NT2/D1 (cell line): Measurements from ENCODE around the gene ELAPOR1.
A peak's percentile ranks its signal among the peaks of the same experiment; 100 is the strongest.

Experiments used
- DNase-seq: peaks from one replicate; pipeline ENCODE4 v3.0.0-alpha.2; 2011; ENCODE audit warnings: low read depth, low spot score
- H3K27me3 ChIP-seq: 2 replicates; pipeline ENCODE4 v1.6.0; 2011; ENCODE audit warnings: mild to moderate bottlenecking; ENCODE audit not compliant: insufficient read length, insufficient read depth
- H3K36me3 ChIP-seq: 2 replicates; pipeline ENCODE4 v1.6.1; 2011; ENCODE audit warnings: mild to moderate bottlenecking, low read length, mixed read lengths; ENCODE audit not compliant: insufficient read depth, insufficient read length
- H3K4me1 ChIP-seq: 2 replicates; pipeline ENCODE4 v1.5.1; 2011; ENCODE audit not compliant: insufficient read depth, insufficient read length
- H3K4me3 ChIP-seq: 2 replicates; pipeline ENCODE4 v1.5.1; 2011; ENCODE audit warnings: low read depth; ENCODE audit not compliant: insufficient read length
- H3K9ac ChIP-seq: 2 replicates; pipeline ENCODE4 v1.6.0; 2011; ENCODE audit warnings: low read depth; ENCODE audit not compliant: insufficient read length
- H3K9me3 ChIP-seq: 2 replicates; pipeline ENCODE4 v1.5.1; 2011; ENCODE audit warnings: mild to moderate bottlenecking, low read length; ENCODE audit not compliant: insufficient read depth
- SUZ12 ChIP-seq: IDR thresholded peaks from 2 replicates; pipeline ENCODE4 v1.6.1; 2011; ENCODE audit not compliant: insufficient read length, insufficient read depth; ENCODE audit errors: extremely low read depth
- YY1 ChIP-seq: IDR thresholded peaks from 2 replicates; pipeline ENCODE4 v1.6.1; 2011; ENCODE audit not compliant: insufficient read length, insufficient read depth
- ZNF274 ChIP-seq: IDR thresholded peaks from 2 replicates; pipeline ENCODE4 v1.6.1; 2011; ENCODE audit warnings: mild to moderate bottlenecking, low read depth, low read length

ELAPOR1 gene

DNA sequence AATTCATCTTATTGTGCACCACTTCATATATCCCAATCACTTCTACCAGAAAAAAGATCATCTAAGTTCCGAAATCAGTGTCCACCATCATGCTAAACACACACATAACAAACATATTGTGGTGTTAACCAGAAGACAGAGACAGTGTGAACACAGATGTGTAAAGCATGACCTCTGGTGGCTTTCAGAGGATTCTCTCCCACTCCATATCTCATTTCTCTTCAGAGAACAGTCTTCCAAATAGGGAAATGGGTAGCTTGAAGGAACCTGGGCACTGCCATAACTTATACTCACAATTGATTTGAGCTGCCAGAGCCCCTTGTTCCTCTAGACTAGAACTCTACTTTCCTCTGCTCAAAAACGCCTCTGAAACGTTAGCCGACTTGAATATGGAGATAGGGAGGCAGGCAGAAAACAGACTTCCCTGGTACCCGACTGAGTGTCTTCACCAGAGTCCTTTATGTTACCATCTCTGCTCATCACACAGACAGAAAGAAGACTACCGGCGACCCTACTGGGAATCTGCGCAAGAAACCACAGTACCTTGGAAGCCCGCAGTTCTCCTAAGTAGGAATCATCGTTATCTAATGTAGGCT, 1.8 kb upstream of the ELAPOR1 start:
- Histone ChIP-seq H3K9ac (no peak overlapping the region), H3K4me3 (no peak overlapping the region)
- TF ChIP-seq SUZ12 (no peak), YY1 (no peak), ZNF274 (no peak)

DNA sequence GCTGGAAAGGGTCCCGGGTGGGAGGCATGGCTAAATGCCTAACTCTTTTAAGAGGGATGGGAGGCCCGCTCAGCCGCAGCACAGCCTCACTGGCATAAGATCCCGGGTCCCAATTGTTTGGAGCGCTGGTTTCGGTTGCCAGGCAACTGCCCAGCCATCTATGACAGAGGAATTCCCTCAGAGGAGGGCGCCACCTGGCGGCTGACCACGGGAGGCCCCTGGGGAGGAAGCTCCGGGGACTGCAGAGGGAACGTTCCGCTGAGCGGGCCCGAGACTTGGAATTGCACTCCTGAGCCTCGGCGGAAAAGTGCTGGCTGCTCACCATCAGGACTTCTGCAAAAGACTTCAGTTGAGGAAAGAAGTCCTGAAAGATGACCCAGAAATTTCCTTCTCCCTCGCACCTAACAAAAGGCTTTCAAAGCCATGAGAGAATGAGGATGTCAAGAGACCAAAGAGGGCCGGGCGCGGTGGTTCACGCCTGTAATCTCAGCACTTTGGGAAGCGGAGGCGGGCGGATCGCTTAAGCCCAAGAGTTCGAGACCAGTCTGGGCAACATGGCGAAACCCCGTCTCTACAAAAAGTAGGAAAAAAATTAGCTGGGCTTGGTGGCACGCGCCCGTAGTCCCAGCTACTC, 1.1 kb upstream of the ELAPOR1 start:
- TF ChIP-seq YY1 (no peak), SUZ12 (peak; percentile 21)
- DNase-seq, result peak; percentile 97
- H3K4me1 ChIP-seq, result peaks cover 2% of the 10 kb centered on the region
- H3K9me3 ChIP-seq, result no peaks in the 10 kb centered on the region
- peak overlapping the region; percentile 41 for H3K4me3 ChIP-seq
- no peak overlapping the region for H3K9ac ChIP-seq
- peaks cover 67% of the 10 kb centered on the region for H3K27me3 ChIP-seq
- no peaks in the 10 kb centered on the region for H3K36me3 ChIP-seq

More for the DNA sequence above, 1.8 kb upstream of the ELAPOR1 start:
- Histone ChIP-seq H3K9me3 (no peaks in the 10 kb centered on the region), H3K4me1 (peaks cover 2% of the 10 kb centered on the region), H3K27me3 (peaks cover 67% of the 10 kb centered on the region), H3K36me3 (no peaks in the 10 kb centered on the region)
- DNase-seq, result no peak

DNA sequence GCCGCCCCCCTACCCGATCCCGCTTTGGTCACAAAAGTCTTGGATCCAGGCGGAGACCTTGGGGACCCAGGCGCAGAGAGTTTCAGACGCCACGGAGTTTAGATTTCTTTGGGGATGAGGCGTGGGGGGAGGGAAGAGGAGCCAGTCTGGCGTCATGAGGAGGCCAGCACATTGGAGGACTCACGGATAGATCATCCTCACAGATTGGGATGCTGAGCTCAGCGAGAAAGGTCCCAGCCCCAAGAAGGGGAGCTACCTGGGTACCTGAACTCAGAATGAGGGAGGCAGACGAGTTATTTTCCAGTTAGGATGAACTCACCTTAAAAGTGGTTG, 393 bp downstream of the ELAPOR1 start:
- DNase-seq, result no peak
- Histone ChIP-seq H3K9ac (peak overlapping the region; percentile 68), H3K9me3 (no peaks in the 10 kb centered on the region), H3K4me3 (peak overlapping the region; percentile 41), H3K4me1 (peaks cover 2% of the 10 kb centered on the region), H3K36me3 (no peaks in the 10 kb centered on the region), H3K27me3 (peaks cover 67% of the 10 kb centered on the region)
- TF ChIP-seq ZNF274 (no peak), YY1 (no peak), SUZ12 (no peak)

DNA sequence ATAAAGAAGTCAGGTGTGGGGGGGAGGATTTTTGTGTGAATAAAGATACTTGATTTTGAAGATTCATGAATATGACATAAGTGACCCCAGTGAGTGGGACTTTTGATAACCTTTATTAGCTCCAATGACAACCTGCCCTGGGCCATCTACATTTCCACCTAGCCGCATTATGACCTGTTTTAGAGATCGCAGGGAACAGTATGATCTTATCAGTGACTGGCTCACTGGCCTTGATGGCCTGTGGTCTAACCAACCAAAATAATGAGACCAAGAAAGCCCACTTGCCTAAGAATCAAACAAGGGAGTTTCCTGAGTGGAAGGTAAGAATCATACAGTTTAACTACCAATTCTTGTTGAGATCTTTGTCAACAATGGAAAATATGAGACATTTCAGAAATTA, 1.8 kb downstream of the ELAPOR1 start:
- H3K4me1 ChIP-seq, result peaks cover 2% of the 10 kb centered on the region
- H3K9ac ChIP-seq, result no peak overlapping the region
- no peak for DNase-seq
- TF ChIP-seq SUZ12 (no peak), YY1 (no peak), ZNF274 (no peak)
- no peak overlapping the region for H3K4me3 ChIP-seq
- H3K27me3 ChIP-seq, result peaks cover 56% of the 10 kb centered on the region
- H3K36me3 ChIP-seq, result no peaks in the 10 kb centered on the region
- H3K9me3 ChIP-seq, result no peaks in the 10 kb centered on the region

DNA sequence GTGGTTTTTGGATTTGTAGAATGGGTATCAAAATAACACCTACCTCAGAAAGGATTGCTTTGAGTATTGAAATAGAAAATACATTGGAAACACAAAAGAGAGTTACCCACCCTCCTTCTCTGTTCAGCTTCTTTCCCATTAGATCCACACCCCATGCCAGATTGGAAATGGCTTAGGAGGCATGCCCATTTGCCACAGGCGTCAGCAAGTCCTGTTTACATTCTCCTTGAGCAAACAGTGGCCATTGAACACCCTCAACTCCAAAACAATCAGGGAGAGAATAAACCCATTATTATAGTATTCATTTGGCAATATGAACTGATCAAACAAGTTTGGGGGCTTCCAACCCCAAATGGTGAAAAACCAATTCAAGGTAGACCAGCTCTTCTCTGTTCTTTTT, 2.4 kb downstream of the ELAPOR1 start:
- no peak for DNase-seq
- H3K27me3 ChIP-seq, result peaks cover 50% of the 10 kb centered on the region

DNA sequence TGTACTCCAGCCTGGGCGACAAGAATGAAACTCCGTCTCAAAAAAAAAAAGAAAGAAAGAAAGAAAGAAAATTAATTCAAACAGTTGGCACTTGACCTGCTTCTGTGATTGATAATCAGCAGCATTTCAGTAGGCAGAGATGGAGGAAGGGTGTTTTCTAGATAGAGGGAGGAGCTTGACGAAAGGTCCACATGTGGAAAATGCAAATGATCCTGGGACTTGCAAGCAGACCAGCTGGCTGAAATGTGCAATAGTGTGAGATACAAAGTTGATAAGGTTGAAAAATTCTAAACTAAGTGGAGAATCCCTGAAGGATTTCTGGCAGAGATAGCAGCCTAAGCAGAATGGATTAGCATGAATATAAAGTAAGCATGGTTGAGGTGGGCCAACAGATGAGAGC, 4.2 kb downstream of the ELAPOR1 start:
- Histone ChIP-seq H3K9me3 (no peaks in the 10 kb centered on the region), H3K27me3 (peaks cover 33% of the 10 kb centered on the region), H3K4me1 (peaks cover 2% of the 10 kb centered on the region), H3K9ac (no peak overlapping the region), H3K36me3 (no peaks in the 10 kb centered on the region), H3K4me3 (no peak overlapping the region)
- no peak for TF ChIP-seq SUZ12
- TF ChIP-seq YY1, result no peak
- no peak for DNase-seq

More for the DNA sequence above, 2.4 kb downstream of the ELAPOR1 start:
- Histone ChIP-seq H3K9me3 (no peaks in the 10 kb centered on the region), H3K4me1 (peaks cover 2% of the 10 kb centered on the region), H3K9ac (no peak overlapping the region), H3K36me3 (no peaks in the 10 kb centered on the region), H3K4me3 (no peak overlapping the region)
- TF ChIP-seq ZNF274 (no peak), SUZ12 (no peak), YY1 (no peak)

DNA sequence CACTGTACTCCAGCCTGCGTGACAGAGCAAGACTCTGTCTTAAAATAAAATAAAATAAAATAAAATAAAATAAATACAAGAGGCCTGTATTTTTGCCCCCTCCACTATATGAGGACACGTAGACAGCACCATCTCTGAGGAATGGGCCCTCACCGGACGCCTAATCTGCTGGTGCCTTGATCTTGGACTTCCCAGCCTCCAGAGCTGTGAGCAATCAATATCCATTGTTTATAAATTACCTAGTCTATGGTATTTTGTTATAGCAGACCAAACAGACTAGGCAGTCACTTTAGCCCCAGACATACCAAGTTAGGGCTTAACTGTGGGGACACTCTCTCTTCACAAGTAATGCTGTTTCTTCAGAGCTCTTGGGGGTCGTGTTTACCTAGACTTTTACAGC, 6.4 kb downstream of the ELAPOR1 start:
- DNase-seq, result no peak
- H3K4me3 ChIP-seq, result no peak overlapping the region
- no peaks in the 10 kb centered on the region for H3K9me3 ChIP-seq
- no peak overlapping the region for H3K9ac ChIP-seq
- no peaks in the 10 kb centered on the region for H3K36me3 ChIP-seq
- TF ChIP-seq YY1, result no peak
- TF ChIP-seq ZNF274, result no peak
- TF ChIP-seq SUZ12, result no peak
- H3K27me3 ChIP-seq, result peaks cover 10% of the 10 kb centered on the region
- no peaks in the 10 kb centered on the region for H3K4me1 ChIP-seq
